Neural cell (in vitro differentiated cells): ENCODE data around the gene MS4A7. TPM values are rescaled to one million over a fixed set of nuclear protein-coding genes. Genes with fewer than 3 reads are reported as not detected.

ENCODE experiments used
- H2AFZ ChIP-seq: fragments of 200-600, 300-800 bp; sonication (generic), shearing (Covaris generic); 2 replicates; pipeline ENCODE4 v1.6.0; 2014; ENCODE audit warnings: low read depth, mild to moderate bottlenecking, antibody characterized with exemption, low read length, moderate library complexity
- H3F3A ChIP-seq: fragments of 200-600 bp; shearing (Covaris generic); 2 replicates; pipeline ENCODE4 v1.6.1; 2016; ENCODE audit warnings: mild to moderate bottlenecking, moderate library complexity, mixed read lengths, antibody characterized with exemption, low read length; ENCODE audit not compliant: insufficient read depth, poor library complexity, severe bottlenecking
- H3K27ac ChIP-seq: fragments of 200-600, 300-800 bp; sonication (generic), shearing (Covaris generic); 2 replicates; pipeline ENCODE4 v1.5.1; 2014; ENCODE audit warnings: mild to moderate bottlenecking, low read length, moderate library complexity
- H3K27me3 ChIP-seq: fragments of 300-800, 200-600 bp; sonication (generic), shearing (Covaris generic); 2 replicates; pipeline ENCODE4 v1.6.0; 2014; ENCODE audit warnings: mild to moderate bottlenecking, low read depth, low read length, moderate library complexity; ENCODE audit not compliant: insufficient read depth
- H3K36me3 ChIP-seq: fragments of 300-800, 200-600 bp; sonication (generic), shearing (Covaris generic); 2 replicates; pipeline ENCODE4 v1.5.1; 2014; ENCODE audit warnings: mild to moderate bottlenecking, antibody characterized with exemption, low read length, moderate library complexity; ENCODE audit not compliant: insufficient read depth
- H3K4me2 ChIP-seq: fragments of 300-800, 200-600 bp; sonication (generic), shearing (Covaris generic); 2 replicates; pipeline ENCODE4 v1.6.0; 2014; ENCODE audit warnings: mild to moderate bottlenecking, low read length
- H3K4me3 ChIP-seq: fragments of 300-800, 200-600 bp; sonication (generic), shearing (Covaris generic); 2 replicates; pipeline ENCODE4 v1.5.1; 2014; ENCODE audit warnings: mild to moderate bottlenecking, low read length, moderate library complexity
- H3K79me2 ChIP-seq: fragments of 200-600 bp; shearing (Covaris generic); replicated peaks from 2 replicates; pipeline ENCODE4 v1.6.0; 2014; ENCODE audit warnings: mild to moderate bottlenecking, low read length, moderate library complexity; ENCODE audit not compliant: insufficient read depth
- H3K9ac ChIP-seq: fragments of 300-800, 200-600 bp; sonication (generic), shearing (Covaris generic); 2 replicates; pipeline ENCODE4 v1.6.1; 2016; ENCODE audit warnings: mild to moderate bottlenecking, low read length, mixed read lengths
- H3K9me2 ChIP-seq: fragments of 200-600 bp; shearing (Covaris generic); 2 replicates; pipeline ENCODE4 v1.6.1; 2016; ENCODE audit warnings: mild to moderate bottlenecking, low read length, mixed read lengths; ENCODE audit not compliant: insufficient read depth
- H3K9me3 ChIP-seq: fragments of 200-600, 300-800 bp; sonication (generic), shearing (Covaris generic); 2 replicates; pipeline ENCODE4 v1.6.1; 2016; ENCODE audit warnings: mild to moderate bottlenecking, mixed run types, low read length, moderate library complexity, mixed read lengths
- H4K20me1 ChIP-seq: fragments of 200-600 bp; shearing (Covaris generic); 2 replicates; pipeline ENCODE4 v1.6.1; 2016; ENCODE audit warnings: mild to moderate bottlenecking, mixed run types; ENCODE audit not compliant: insufficient read depth
- EP300 ChIP-seq: fragments of 450-650 bp; conservative IDR thresholded peaks from 2 replicates; pipeline ENCODE4 v1.6.1; 2014; ENCODE audit warnings: antibody characterized with exemption, mild to moderate bottlenecking, moderate library complexity; ENCODE audit not compliant: poor library complexity, severe bottlenecking
- EZH2 ChIP-seq: fragments of 200-600, 300-800 bp; shearing (Covaris generic), sonication (generic); IDR thresholded peaks from 2 replicates; pipeline ENCODE4 v1.6.1; 2014; ENCODE audit warnings: antibody characterized with exemption, low read length, borderline replicate concordance, mild to moderate bottlenecking; ENCODE audit not compliant: insufficient read depth, poor library complexity, severe bottlenecking
- MXI1 ChIP-seq: fragments of 450-650 bp; conservative IDR thresholded peaks from 2 replicates; pipeline ENCODE4 v1.6.1; 2014; ENCODE audit warnings: antibody characterized with exemption, mild to moderate bottlenecking; ENCODE audit not compliant: poor library complexity, severe bottlenecking
- POLR2AphosphoS5 ChIP-seq: IDR thresholded peaks from 2 replicates; pipeline ENCODE4 v1.6.1; 2012
- RAD21 ChIP-seq: fragments of 450-650 bp; conservative IDR thresholded peaks from 2 replicates; pipeline ENCODE4 v1.6.1; 2014; ENCODE audit warnings: antibody characterized with exemption, mild to moderate bottlenecking, moderate library complexity
- REST ChIP-seq: IDR thresholded peaks from 2 replicates; pipeline ENCODE4 v1.6.1; 2012; ENCODE audit warnings: borderline replicate concordance
- SMC3 ChIP-seq: fragments of 450-650 bp; conservative IDR thresholded peaks from 2 replicates; pipeline ENCODE4 v1.6.1; 2014; ENCODE audit warnings: antibody characterized with exemption, mild to moderate bottlenecking, moderate library complexity; ENCODE audit not compliant: poor library complexity
- TAF1 ChIP-seq: IDR thresholded peaks from 2 replicates; pipeline ENCODE4 v1.6.1; 2012; ENCODE audit warnings: low read depth
- polyA plus RNA-seq: library from polyadenylated mRNA; depleted of rRNA; stranded (reverse); fragments of >200 nt; gene quantifications from 2 replicates; pipeline ENCODE4 v1.2.3, GENCODE V29; 2014
- TF ChIP-seq, protein P1 (sequence below): fragments of 450-650 bp; IDR thresholded peaks from 2 replicates; pipeline ENCODE4 v1.5.1; 2014; ENCODE audit warnings: antibody characterized with exemption, mild to moderate bottlenecking, moderate library complexity; ENCODE audit not compliant: poor library complexity, severe bottlenecking

MS4A7 gene
- polyA plus RNA-seq, 1 donor from 2014 or later, result not detected

DNA sequence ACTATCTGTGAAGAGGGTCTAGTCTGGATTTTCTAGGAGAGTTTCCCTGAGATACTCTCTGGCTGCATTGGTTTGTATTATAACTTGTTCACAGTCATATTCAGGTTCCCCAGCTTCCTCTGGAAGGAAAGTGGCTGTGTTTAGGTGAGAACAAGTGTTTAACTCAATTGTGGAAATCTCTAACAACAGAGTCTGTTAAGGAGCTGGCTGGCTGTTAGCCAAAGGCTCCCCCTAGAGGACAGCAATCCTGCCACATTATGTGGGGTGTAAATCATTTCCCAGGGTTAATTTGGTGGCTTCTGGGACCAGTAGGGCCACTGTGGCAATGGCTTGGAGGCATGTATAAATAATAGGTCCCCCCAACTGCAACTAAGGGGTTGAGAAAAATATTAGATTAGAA, 32.8 kb upstream of the MS4A7 start:
- H2AFZ ChIP-seq, result no peak overlapping the region
- no peaks in the 10 kb centered on the region for H3K9me3 ChIP-seq
- no peaks in the 10 kb centered on the region for H3K79me2 ChIP-seq
- no peak overlapping the region for H3K27ac ChIP-seq
- H3F3A ChIP-seq, result no peaks in the 10 kb centered on the region
- no peaks in the 10 kb centered on the region for H3K36me3 ChIP-seq
- H3K9ac ChIP-seq, result no peak overlapping the region
- H4K20me1 ChIP-seq, result no peaks in the 10 kb centered on the region
- H3K4me3 ChIP-seq, result no peak overlapping the region
- no peaks in the 10 kb centered on the region for H3K9me2 ChIP-seq
- H3K27me3 ChIP-seq, result no peaks in the 10 kb centered on the region
- TF ChIP-seq TAF1, result no peak
- no peak for TF ChIP-seq SMC3
- TF ChIP-seq RAD21, result no peak
- TF ChIP-seq REST, result no peak
- no peak for TF ChIP-seq POLR2AphosphoS5
- no peak for TF ChIP-seq EP300
- TF ChIP-seq EZH2, result no peak
- TF ChIP-seq, protein P1, sequence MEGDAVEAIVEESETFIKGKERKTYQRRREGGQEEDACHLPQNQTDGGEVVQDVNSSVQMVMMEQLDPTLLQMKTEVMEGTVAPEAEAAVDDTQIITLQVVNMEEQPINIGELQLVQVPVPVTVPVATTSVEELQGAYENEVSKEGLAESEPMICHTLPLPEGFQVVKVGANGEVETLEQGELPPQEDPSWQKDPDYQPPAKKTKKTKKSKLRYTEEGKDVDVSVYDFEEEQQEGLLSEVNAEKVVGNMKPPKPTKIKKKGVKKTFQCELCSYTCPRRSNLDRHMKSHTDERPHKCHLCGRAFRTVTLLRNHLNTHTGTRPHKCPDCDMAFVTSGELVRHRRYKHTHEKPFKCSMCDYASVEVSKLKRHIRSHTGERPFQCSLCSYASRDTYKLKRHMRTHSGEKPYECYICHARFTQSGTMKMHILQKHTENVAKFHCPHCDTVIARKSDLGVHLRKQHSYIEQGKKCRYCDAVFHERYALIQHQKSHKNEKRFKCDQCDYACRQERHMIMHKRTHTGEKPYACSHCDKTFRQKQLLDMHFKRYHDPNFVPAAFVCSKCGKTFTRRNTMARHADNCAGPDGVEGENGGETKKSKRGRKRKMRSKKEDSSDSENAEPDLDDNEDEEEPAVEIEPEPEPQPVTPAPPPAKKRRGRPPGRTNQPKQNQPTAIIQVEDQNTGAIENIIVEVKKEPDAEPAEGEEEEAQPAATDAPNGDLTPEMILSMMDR, result no peak
- no peak for TF ChIP-seq MXI1
- no peak overlapping the region for H3K4me2 ChIP-seq

- Histone ChIP-seq H3K27ac (no peak overlapping the region), H3K4me2 (no peak overlapping the region), H3K9ac (no peak overlapping the region)
These were observed 31.1 kb upstream of the MS4A7 start for GRCh38 chr11:60347084-60347797.

More at GRCh38 chr11:60347084-60347797, 31.1 kb upstream of the MS4A7 start:
- Histone ChIP-seq H3K4me3 (no peak overlapping the region), H2AFZ (no peak overlapping the region), H3K36me3 (no peaks in the 10 kb centered on the region), H3K9me3 (no peaks in the 10 kb centered on the region), H3F3A (no peaks in the 10 kb centered on the region), H3K27me3 (no peaks in the 10 kb centered on the region), H3K9me2 (no peaks in the 10 kb centered on the region), H3K79me2 (no peaks in the 10 kb centered on the region), H4K20me1 (no peaks in the 10 kb centered on the region)
- TF ChIP-seq REST, result no peak
- TF ChIP-seq RAD21, result no peak
- no peak for TF ChIP-seq POLR2AphosphoS5
- TF ChIP-seq EP300, result no peak
- TF ChIP-seq SMC3, result no peak
- TF ChIP-seq, protein P1, result no peak
- no peak for TF ChIP-seq TAF1
- no peak for TF ChIP-seq EZH2
- no peak for TF ChIP-seq MXI1
